ENCODE measurements around the gene FOXB1.

Gene FOXB1

GRCh38 chr15:60020736-60021135, 16.6 kb downstream of the FOXB1 start:
- DNase-seq (ENCODE audit: low read depth), result no peak

- DNase-seq (ENCODE audit: low read depth), result no peak
These were observed 17.7 kb downstream of the FOXB1 start for GRCh38 chr15:60021589-60022378.

- no peak for DNase-seq (ENCODE audit: low read depth)
These were observed 18.2 kb downstream of the FOXB1 start for GRCh38 chr15:60022379-60022741.

GRCh38 chr15:60026555-60026954, 22.4 kb downstream of the FOXB1 start:
- DNase-seq (ENCODE audit: low read depth), result no peak

GRCh38 chr15:60035344-60035743, 31.2 kb downstream of the FOXB1 start:
- DNase-seq (ENCODE audit: low read depth), result no peak

GRCh38 chr15:60039316-60039715, 35.2 kb downstream of the FOXB1 start:
- DNase-seq (ENCODE audit: low read depth), result no peak

GRCh38 chr15:60043744-60044435, 39.8 kb downstream of the FOXB1 start:
- no peak for DNase-seq (ENCODE audit: low read depth)

GRCh38 chr15:60044636-60045270, 40.6 kb downstream of the FOXB1 start:
- DNase-seq (ENCODE audit: low read depth), result no peak

- DNase-seq (ENCODE audit: low read depth), result no peak
These were observed 43.6 kb downstream of the FOXB1 start for GRCh38 chr15:60047701-60048100.

GRCh38 chr15:60049948-60050347, 45.8 kb downstream of the FOXB1 start:
- DNase-seq (ENCODE audit: low read depth), result no peak

GRCh38 chr15:60052796-60053195, 48.7 kb downstream of the FOXB1 start:
- DNase-seq (ENCODE audit: low read depth), result no peak

GRCh38 chr15:60054472-60054871, 50.4 kb downstream of the FOXB1 start:
- DNase-seq (ENCODE audit: low read depth), result no peak
